DMS 273 treated with DMSO at 0.1 percent for 48 hours (cell line): Measurements from ENCODE around the gene APOB.

ENCODE experiments used
- DNase-seq: peaks from one replicate; lab custom pipeline; 2025; lab: John Stamatoyannopoulos, UW

APOB gene, protein sequence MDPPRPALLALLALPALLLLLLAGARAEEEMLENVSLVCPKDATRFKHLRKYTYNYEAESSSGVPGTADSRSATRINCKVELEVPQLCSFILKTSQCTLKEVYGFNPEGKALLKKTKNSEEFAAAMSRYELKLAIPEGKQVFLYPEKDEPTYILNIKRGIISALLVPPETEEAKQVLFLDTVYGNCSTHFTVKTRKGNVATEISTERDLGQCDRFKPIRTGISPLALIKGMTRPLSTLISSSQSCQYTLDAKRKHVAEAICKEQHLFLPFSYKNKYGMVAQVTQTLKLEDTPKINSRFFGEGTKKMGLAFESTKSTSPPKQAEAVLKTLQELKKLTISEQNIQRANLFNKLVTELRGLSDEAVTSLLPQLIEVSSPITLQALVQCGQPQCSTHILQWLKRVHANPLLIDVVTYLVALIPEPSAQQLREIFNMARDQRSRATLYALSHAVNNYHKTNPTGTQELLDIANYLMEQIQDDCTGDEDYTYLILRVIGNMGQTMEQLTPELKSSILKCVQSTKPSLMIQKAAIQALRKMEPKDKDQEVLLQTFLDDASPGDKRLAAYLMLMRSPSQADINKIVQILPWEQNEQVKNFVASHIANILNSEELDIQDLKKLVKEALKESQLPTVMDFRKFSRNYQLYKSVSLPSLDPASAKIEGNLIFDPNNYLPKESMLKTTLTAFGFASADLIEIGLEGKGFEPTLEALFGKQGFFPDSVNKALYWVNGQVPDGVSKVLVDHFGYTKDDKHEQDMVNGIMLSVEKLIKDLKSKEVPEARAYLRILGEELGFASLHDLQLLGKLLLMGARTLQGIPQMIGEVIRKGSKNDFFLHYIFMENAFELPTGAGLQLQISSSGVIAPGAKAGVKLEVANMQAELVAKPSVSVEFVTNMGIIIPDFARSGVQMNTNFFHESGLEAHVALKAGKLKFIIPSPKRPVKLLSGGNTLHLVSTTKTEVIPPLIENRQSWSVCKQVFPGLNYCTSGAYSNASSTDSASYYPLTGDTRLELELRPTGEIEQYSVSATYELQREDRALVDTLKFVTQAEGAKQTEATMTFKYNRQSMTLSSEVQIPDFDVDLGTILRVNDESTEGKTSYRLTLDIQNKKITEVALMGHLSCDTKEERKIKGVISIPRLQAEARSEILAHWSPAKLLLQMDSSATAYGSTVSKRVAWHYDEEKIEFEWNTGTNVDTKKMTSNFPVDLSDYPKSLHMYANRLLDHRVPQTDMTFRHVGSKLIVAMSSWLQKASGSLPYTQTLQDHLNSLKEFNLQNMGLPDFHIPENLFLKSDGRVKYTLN (N-terminal part only)

DNA sequence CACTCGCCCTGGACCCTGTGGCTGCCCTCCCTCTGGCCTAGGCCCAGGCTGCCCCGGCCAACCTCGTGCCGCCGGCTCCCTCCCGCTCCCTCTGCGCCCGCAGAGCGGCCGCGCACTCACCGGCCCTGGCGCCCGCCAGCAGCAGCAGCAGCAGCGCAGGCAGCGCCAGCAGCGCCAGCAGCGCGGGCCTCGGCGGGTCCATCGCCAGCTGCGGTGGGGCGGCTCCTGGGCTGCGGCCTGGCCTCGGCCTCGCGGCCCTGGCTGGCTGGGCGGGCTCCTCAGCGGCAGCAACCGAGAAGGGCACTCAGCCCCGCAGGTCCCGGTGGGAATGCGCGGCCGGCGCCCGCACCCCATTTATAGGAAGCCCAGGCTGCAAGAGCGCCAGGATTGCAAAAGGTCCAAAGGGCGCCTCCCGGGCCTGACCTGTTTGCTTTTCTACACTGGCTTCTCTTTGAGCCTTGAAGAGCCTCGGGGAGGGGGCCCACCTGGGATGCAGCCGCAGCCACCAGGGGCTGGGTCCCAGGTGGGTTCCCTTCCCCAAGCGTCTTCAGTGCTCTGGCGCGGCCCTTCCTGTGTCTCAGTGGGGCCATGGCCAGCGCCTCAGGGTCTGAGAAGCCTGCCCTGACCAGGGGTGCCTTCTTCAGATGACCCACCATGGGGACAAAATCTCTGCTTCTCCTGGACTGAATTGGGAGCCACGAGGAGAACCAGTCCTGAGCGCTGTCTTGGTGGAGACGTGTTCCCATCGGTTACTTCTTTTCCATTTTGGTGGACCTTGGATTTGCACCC lies at the start of gene APOB:
APOB (minus strand) TSS at position 330 of the 789 bp plus-strand sequence; CDS start at position 202, 128 bp downstream.
- DNase-seq, result no peak

DNA sequence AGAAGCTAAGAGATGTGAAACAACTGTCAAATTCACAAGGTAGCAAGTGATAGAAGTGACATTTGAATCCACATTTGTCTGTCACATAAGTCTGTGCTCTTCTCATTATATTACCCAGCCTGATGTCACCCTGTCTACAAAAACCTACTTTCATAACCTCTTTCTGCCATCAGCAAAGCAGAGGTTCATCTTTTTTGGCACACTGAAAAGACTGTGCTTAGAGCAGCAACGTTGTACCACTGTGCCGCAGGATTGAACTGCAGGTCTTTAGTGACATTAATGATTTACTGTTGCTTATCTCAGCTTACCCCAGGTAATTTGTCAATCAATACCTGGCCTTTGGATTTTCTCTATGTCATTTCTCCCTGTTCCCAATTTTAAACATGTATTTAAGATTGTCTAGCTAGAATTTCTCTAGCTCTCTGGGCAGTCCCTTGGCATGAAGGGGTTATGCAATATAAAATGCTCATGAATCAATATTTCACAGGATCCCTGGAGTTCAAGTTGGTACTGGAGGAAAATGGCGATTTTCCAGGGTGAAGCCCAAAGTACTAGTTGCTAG lies 48.5 kb upstream of the APOB start:
- DNase-seq, result no peak

- DNase-seq, result no peak
Measured at GRCh38 chr2:21084401-21084800, 40.5 kb upstream of the APOB start.

DNA sequence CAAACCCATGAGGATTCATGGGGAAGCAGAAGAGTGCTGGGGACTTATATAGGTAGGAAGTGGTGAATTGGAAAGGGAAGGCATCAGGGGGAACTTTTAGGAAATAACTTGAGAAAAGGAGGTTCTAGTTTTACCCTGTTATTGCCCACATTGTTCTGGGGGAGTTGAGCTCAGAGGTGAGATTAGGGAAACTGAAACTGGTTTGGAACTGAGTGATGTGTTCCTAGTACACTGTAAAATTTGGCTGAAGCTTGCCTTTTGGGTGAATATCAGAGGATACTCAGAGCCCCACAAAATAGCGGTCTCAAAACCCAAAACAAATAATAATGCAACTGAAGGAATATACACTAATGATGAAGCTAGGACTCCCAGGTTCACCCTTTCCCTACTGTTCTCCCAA lies 39.6 kb upstream of the APOB start:
- no peak for DNase-seq

DNA sequence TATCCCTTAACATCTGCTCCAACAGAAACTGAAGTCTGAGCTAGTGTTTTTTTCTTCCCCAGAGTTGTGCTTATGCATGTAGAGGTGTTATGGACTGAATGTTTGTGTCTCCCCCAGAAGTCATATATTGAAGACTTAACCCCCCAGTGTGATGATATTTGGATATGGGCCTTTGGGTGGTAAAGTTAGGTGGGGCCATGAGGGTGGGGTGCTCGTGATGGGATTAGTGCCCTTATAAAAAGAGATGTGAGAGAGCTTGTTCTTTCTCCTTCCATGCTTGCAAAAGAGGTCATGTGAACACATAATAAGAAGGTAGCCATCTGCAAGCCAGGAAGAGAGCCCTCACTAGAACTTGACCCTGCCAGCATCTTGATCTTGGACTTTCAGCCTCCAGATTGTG lies 34.4 kb upstream of the APOB start:
- DNase-seq, result no peak

- no peak for DNase-seq
Measured at GRCh38 chr2:21072477-21073242, 28.8 kb upstream of the APOB start.

DNA sequence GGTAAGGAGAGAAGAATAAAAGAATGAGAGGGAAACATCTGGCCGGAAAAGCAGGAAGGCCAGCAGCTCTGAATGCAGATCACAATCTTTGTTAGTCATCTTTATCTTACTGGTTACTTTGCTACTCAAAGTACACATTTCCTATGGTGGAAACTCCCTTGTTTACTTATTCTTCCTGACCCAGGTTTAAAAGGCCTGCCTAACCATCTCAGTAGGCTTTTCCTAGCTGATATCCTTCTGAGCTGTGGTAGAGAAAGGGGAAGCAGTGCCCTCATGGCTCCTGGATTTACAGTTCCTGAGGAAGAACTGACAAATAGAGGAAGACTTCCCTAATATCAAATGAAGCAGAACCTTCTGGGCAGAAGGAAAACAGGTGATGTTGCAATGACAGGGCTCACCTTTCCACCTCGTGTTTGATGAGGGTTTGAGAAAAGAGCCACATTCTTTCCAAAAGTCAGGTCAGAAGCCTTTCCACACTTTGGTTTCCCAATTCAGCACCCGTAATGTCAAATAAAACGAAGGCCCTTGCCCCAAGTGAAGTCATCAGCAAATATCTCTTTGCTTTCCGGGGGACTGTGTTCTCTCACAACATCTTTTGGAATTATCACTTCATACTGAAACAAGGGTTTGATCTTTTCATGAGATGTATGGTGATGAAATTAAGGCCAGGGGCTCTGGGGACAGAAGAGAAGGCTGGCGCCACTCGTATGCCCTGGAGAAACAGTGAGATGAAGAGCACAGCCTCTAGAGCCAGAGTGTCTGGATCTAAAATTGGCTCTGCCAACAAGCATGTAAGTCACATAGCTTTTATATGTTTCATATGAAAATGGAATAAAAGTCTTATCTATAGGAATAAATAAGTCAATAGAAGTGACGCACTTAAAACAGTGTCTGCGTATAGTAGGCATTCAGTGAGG lies 26.7 kb upstream of the APOB start:
- no peak for DNase-seq

- no peak for DNase-seq
Measured at GRCh38 chr2:21069746-21070340, 26.0 kb upstream of the APOB start.

GRCh38 chr2:21067859-21068537 lies 24.1 kb upstream of the APOB start:
- no peak for DNase-seq

- no peak for DNase-seq
Measured at GRCh38 chr2:21067125-21067524, 23.3 kb upstream of the APOB start.

DNA sequence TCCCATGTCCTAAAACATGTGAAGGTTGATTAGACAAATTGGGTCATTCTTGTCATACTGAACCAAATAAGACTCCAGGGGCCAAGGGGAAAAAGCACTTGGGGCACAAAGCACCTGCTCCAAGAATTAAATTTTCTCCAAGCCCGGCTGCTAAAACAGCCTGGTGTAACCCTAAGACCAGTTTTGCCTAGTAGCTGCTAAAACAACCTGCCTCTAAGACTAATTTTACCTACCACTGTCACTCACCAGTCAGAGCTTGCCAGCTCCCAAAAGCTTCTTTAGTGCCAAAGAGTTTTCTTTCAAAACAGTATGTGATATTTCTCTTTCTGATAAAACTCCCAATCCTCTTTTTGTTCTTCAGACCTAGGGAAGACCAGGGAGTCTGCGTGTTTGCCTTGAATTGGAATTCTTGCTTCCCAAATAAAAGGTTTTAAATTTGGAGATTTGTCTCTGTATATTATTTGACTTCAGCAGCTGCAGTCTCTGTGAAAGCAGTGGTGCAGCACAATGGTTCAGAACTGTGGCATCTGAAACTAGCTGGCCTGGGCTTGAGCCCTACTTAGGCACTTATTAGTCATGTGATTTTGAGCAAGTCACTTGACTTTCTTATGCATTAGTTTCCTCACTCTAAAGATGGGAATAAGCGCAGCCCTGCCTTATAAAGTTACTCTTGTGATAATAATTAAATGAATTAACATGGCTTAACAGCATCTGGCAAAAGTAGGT lies 16.2 kb upstream of the APOB start:
- DNase-seq, result no peak

DNA sequence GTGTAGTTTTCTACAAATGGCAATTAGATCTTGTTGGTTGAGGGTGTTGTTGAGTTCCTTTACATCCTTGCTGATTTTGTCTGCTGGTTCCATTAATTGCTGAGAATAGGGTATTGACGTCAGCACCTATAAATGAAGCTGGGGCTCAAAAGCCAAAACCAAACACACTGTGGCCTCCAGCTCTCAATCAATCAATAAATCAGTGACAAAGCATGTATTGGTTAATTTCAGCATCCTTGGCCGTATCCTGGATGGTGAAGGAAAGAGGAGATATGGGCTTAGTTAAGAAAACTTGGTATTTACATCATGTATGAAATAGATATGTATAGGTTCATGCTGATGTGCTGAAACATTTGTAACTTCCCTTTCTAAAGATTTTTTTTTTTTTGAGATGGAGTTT lies 13.2 kb upstream of the APOB start:
- no peak for DNase-seq

DNA sequence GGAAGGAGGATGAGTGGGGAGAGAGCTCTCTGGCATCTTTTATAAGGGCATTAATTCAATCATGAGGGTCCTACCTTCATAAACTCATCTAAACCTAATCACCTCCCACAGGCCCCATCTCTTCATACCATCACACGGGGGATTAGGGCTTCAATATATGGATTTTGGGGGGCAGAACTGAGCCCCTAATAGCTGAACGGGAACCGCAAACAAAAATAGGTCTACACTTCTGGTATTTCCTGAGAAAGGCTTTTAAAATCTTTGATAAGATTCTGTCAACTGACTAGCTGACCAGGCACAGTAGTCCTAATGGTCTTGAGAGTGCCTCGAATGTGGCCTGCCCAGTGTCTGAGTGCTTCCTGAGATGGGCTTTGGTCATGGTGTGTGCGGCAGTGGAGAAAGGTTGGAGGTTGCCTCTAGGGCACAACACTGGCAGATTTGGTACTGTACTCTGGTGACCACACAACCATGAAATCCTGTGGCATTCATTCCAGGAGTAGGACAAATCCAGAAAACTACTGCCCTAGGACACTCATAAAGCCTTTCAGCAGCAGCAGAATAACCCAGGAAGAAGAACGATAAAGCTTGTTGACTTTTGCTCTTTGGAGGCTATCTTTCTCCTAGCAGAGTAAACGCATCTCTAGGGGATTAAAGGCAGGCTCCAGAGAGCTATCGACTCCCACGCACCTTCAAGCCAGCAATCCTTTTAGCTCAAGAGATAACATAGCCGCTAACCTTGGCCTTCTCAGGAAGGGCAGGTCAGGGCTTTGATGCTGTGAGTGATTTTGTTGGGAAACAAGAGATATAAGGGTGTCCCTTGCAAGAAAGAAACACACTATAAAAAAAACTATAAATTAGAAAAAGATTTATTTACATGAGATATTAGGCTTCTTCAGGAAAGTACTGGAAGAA lies 12.3 kb upstream of the APOB start:
- no peak for DNase-seq

DNA sequence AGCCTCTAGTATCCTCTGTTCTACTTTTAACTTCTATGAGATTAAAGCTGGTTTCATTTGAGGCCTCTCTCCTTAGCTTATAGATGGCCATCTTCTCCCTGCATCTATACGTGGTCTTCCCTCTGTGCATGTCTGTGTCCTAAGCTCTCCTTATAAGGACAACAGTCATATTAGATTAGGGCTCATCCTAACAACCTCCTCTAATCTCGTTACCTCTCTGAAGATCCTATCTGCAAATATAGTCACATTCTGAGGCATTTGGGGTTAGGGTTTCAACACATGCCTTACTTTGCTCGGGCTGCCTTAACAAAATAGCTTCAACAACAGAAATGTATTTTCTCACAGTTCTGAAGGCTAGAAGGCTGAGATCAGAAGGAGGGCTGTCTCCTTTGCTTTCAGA lies 11.6 kb upstream of the APOB start:
- no peak for DNase-seq

DNA sequence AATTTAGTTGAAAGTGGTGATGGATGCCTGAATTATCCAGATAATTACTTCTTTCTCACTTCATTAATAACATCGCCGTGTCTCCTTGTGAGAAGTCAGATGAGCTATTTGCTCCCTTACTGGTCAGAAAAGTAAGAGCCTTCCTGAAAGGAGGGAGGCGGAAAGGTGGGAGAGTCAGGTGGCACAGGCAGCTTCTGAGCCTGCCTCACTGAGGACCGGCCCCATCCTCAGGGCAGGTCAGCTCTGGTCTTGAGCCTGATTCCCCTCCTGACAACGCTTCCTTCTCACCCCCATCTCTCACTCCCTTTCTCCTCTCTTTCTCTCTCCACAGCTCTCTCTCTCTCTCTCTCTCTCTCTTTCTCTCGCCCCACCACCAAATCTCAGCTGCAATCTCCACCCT lies 10.1 kb upstream of the APOB start:
- DNase-seq, result no peak

DNA sequence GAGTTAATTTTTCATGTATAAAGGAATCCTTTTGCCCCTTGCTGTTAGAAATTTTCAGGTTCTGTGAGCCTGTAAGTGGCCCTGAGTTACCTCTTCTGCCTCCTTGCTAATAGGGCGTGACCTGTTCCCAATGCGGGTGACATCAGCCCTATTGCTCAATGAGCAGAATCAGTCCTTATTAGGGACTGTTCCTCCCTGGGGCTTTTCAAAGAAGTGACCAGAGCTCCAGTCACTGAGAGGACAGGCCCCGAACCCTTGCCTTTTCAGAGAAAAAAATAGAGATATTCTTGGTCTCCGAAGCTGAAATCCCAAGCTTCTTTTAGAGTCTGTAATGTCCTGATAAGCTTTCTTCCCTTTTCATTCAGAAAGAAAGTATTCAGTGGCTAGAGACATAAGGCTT lies 8.2 kb upstream of the APOB start:
- DNase-seq, result no peak

GRCh38 chr2:21050164-21050563 lies 6.3 kb upstream of the APOB start:
- no peak for DNase-seq
